Calu3 (cell line): Measurements from ENCODE around the gene ADSS1. TPM values are rescaled to one million over a fixed set of nuclear protein-coding genes. Genes with fewer than 3 reads are reported as not detected.

Experiments
- BruUV-seq: library from RNA; stranded (reverse); fragments of 400-500 nt; replicated peaks from 2 replicates; lab custom pipeline; 2021; lab: Mats Ljungman, UMichigan
- CTCF ChIA-PET: fragments of 300-600 bp; sonication (Branson Sonifier 250); formaldehyde crosslinking; loops from one replicate; lab custom pipeline; 2022; ENCODE audit warnings: antibody characterized with exemption; lab: Charles Lee
- DNase-seq: peaks from one replicate; pipeline ENCODE4 v3.0.0; 2022
- H3K27ac Mint-ChIP-seq: one replicate; pipeline ENCODE4 v1.8.0; 2022; ENCODE audit warnings: mixed read lengths; ENCODE audit not compliant: unreplicated experiment
- H3K27me3 Mint-ChIP-seq: one replicate; pipeline ENCODE4 v1.8.0; 2022; ENCODE audit warnings: mixed read lengths; ENCODE audit not compliant: unreplicated experiment
- H3K36me3 Mint-ChIP-seq: one replicate; pipeline ENCODE4 v1.8.0; 2022; ENCODE audit warnings: mild to moderate bottlenecking, moderate library complexity, mixed read lengths; ENCODE audit not compliant: insufficient read depth, unreplicated experiment
- H3K4me1 Mint-ChIP-seq: one replicate; pipeline ENCODE4 v1.8.0; 2022; ENCODE audit warnings: mild to moderate bottlenecking, low read depth, mixed read lengths; ENCODE audit not compliant: unreplicated experiment
- H3K4me3 Mint-ChIP-seq: one replicate; pipeline ENCODE4 v1.8.0; 2022; ENCODE audit warnings: mild to moderate bottlenecking, low read depth, moderate library complexity, mixed read lengths; ENCODE audit not compliant: unreplicated experiment
- H3K9me3 Mint-ChIP-seq: one replicate; pipeline ENCODE4 v1.8.0; 2022; ENCODE audit warnings: low read depth, mixed read lengths; ENCODE audit not compliant: unreplicated experiment
- intact Hi-C: fragments of 100-400 bp; cut with micrococcal nuclease; formaldehyde crosslinking; loops from one replicate; pipeline ENCODE4 v1.10.0; 2022; ENCODE audit not compliant: unreplicated experiment
- total RNA-seq: library from RNA; stranded (reverse); gene quantifications from 2 replicates; pipeline ENCODE4 v1.2.3, GENCODE V29; 2022
- TF ChIP-seq, protein P1 (sequence below): fragments of 200-600 bp; IDR thresholded peaks from one replicate; pipeline ENCODE4 v1.8.0; 2022; ENCODE audit warnings: antibody characterized with exemption; ENCODE audit not compliant: unreplicated experiment

ADSS1 gene
- total RNA-seq, 1 experiment from 2014 or later: 8.6 TPM

DNA sequence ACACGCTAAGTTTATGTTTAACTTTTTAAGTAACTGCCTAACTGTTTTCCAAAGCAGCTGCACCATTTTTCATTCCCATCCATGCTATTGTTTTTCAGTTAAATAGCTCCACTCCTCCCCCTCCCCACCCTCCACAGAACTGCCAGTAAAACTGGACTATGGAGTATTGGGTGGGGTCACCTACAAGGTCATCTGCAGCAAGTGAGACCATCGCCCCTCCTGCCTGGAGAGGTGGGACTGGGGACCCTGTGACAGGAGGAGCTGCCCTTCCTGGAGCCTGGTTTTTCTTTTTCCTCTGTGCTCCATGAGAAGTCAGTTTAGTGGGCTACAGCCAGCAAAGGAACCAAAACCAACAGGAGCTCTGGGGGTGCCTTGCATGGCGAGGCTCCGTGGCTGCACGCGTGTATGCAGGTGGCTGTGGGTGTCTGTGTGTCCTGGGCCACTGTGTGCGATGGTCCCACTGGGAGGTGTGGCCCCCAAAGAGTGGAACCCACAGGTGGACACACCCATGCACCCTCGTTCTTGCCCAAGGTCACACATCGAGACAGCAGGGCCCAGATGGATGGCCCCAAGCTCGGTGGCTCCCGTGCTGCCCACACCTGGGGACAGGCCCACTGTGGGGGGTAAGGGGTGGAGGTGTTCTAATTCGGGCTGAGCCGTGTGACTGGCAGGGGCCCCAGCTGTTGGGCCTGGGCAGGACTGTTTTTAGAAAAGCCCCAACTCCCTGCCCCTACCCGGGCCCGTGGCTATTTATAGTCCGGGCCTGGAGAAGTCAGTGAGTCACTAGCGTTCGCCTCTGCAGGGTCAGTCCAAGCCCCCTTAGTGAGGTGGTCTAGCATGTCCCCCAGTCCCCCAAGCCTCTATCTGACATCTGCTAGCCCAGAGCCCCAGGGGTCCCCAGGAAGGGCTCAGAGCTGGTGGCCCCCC lies 2.3 kb upstream of the ADSS1 start:
- no TSS peak for BruUV-seq
- H3K4me3 Mint-ChIP-seq: no peak overlapping the region
- intact Hi-C loops: no loop called here

DNA sequence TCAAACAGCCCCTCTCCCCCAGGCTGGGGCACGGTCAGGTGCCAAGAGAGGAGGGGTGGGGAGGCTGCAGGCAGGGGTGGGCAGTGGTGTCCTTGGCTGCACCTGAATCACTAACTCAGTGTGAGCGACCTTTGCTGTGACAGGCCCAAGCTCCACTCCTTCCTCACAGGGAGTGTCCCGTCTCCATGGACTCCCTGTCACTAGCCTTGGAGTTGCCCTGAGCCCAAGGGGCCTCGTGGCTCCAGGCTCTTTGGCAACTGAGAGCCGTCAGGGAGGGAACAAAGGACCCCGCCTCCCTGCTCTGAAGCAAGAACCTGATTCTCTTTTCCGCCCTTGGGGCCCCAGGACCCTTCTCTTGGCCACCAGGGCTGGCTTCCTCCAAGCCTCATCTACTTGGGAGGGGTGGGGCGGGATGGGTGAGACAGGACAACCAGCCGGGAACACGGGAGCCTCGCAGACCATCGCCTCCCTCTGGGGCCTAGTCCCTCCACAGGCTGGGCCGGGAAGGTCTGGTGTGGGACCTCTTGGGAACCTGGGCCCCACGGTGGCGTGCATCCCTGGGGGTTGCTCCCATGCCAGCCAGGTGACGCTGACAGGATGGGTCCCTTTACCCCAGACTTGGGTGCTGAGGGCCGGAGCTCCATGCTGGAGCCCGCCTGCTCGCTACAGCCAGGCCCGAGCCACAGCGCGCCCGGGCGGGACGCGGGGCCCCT lies 935 bp upstream of the ADSS1 start:
- no peak for DNase-seq

More for the DNA sequence above, 2.3 kb upstream of the ADSS1 start:
- no peak overlapping the region for H3K27ac Mint-ChIP-seq
- H3K36me3 Mint-ChIP-seq: peaks cover 60% of the 10 kb centered on the region
- DNase-seq: no peak
- H3K4me1 Mint-ChIP-seq: peaks cover under 1% of the 10 kb centered on the region
- TF ChIP-seq, protein P1, sequence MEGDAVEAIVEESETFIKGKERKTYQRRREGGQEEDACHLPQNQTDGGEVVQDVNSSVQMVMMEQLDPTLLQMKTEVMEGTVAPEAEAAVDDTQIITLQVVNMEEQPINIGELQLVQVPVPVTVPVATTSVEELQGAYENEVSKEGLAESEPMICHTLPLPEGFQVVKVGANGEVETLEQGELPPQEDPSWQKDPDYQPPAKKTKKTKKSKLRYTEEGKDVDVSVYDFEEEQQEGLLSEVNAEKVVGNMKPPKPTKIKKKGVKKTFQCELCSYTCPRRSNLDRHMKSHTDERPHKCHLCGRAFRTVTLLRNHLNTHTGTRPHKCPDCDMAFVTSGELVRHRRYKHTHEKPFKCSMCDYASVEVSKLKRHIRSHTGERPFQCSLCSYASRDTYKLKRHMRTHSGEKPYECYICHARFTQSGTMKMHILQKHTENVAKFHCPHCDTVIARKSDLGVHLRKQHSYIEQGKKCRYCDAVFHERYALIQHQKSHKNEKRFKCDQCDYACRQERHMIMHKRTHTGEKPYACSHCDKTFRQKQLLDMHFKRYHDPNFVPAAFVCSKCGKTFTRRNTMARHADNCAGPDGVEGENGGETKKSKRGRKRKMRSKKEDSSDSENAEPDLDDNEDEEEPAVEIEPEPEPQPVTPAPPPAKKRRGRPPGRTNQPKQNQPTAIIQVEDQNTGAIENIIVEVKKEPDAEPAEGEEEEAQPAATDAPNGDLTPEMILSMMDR: no peak
- H3K27me3 Mint-ChIP-seq: peaks cover 4% of the 10 kb centered on the region
- no peaks in the 10 kb centered on the region for H3K9me3 Mint-ChIP-seq
- CTCF ChIA-PET: no interaction called here

DNA sequence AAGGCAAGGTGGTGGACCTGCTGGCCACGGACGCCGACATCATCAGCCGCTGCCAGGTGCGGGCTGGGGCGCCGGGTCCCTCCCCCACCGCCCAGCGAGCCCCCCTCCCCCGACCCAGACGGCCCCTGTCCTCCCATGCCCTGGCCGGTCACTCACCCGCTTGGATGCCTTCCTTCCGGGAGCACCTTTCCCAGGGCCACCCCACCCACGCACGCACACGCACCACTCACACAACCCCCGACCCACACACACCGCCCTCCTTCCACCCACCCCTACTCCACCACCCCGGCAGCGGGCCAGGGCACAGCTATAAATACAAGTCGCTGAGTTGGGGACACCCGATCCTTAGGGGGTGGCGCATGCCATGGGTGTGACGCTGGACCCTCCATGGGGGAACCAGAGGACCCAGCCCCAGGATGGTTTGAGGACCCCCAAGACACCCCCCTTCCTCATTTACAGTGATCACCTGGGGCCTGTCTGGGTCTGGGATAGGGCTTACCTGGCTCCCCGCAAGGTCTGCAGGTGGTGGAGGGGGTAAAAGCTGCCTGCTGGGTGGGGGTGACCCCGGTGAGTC lies 465 bp downstream of the ADSS1 start:
- Mint-ChIP-seq H3K9me3 (no peaks in the 10 kb centered on the region), H3K4me1 (peaks cover 12% of the 10 kb centered on the region), H3K27me3 (peaks cover 32% of the 10 kb centered on the region), H3K4me3 (peak overlapping the region; percentile 54), H3K36me3 (peaks cover 57% of the 10 kb centered on the region), H3K27ac (peak overlapping the region; percentile 83)
- BruUV-seq: TSS peak; percentile 17
- TF ChIP-seq, protein P1: no peak
- CTCF ChIA-PET: interaction anchor here (0.6 to 1.7 kb wide), 3 partner anchors 28 to 1584 kb away, joined by 3 to 6 read pairs (median 5); partner anchors contain the start of gene SIVA1
- intact Hi-C loops: no loop called here
- DNase-seq: peak; percentile 47

More for the DNA sequence above, 935 bp upstream of the ADSS1 start:
- CTCF ChIA-PET: no interaction called here
- Mint-ChIP-seq H3K4me3 (peak overlapping the region; percentile 54), H3K27ac (no peak overlapping the region), H3K4me1 (peaks cover 12% of the 10 kb centered on the region), H3K27me3 (peaks cover 18% of the 10 kb centered on the region), H3K9me3 (no peaks in the 10 kb centered on the region), H3K36me3 (peaks cover 57% of the 10 kb centered on the region)
- TF ChIP-seq, protein P1: no peak
- no TSS peak for BruUV-seq
- intact Hi-C loops: no loop called here

DNA sequence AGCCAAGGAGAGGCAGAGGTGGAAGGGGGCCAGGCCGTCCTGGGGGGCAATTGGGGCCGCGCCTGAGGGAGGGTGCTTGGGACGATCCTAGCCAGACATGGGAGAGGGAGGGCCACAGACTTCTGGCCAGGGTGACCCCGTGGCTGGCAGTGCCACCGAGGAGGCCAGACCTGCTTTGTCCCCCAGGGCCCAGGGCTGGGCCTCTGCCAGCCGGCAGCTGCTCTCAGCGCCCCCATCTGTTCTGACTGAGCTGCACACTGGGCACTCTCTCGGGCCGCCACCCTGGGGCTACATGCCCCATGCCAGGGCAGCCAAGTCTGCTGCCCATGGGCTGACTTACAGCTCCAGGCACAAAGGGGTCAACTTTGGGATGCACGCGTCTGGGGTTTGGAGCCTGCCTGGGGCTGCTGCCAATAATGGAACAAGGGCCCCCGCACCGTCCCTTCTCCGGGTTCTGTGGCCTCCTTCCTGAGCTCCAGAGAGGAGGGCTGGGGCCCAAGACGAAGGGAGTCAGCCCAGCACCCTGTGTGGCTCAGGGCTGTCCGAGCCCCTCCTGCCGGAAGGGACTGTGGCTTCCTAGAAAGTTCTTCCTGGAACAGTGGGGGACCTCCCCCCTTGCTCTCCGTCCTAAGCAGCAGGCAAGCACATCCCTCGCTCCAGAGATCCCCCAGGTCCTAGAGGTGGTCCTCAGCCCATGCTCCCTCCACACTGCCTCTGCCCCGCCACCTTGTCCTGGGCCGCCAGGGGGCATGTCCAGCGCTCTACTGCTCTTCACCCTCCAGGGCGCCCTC lies 1.1 kb downstream of the ADSS1 start:
- DNase-seq: peak; percentile 71
- Mint-ChIP-seq H3K27me3 (peaks cover 33% of the 10 kb centered on the region), H3K4me1 (peaks cover 12% of the 10 kb centered on the region), H3K27ac (peak overlapping the region; percentile 83), H3K9me3 (no peaks in the 10 kb centered on the region), H3K36me3 (peaks cover 50% of the 10 kb centered on the region), H3K4me3 (peak overlapping the region; percentile 54)
- BruUV-seq: no TSS peak
- CTCF ChIA-PET: interaction anchor here (0.5 to 1.7 kb wide), 3 partner anchors 28 to 242 kb away, joined by 3 to 6 read pairs (median 5); partner anchors contain the start of gene SIVA1
- intact Hi-C loops: no loop called here
- TF ChIP-seq, protein P1: peak; percentile 25
